A673 (cell line): ENCODE results near the gene EGFR. TPM values are rescaled to one million over a fixed set of nuclear protein-coding genes. Genes with fewer than 3 reads are reported as not detected.

Experiments used
- BruUV-seq: library from RNA; stranded (reverse); fragments of 400-500 nt; replicated peaks from 2 replicates; lab custom pipeline; 2021; lab: Mats Ljungman, UMichigan
- CTCF ChIA-PET: fragments of 300-600 bp; sonication (Branson Sonifier 250); formaldehyde crosslinking; loops from one replicate; lab custom pipeline; 2022; ENCODE audit warnings: antibody characterized with exemption; lab: Charles Lee
- POLR2A ChIA-PET: fragments of 300-600 bp; sonication (Branson Sonifier 250); formaldehyde crosslinking; loops from one replicate; lab custom pipeline; 2022; ENCODE audit warnings: antibody characterized with exemption; ENCODE audit not compliant: low non-redundant PET; lab: Charles Lee
- DNase-seq: peaks from one replicate; pipeline ENCODE4 v3.0.0-alpha.2; 2015; ENCODE audit warnings: low spot score
- H3K27ac ChIP-seq: fragments of 200-600 bp; sonication (generic); 2 replicates; pipeline ENCODE4 v1.5.1; 2016; ENCODE audit warnings: mixed run types, low read depth, mild to moderate bottlenecking, mixed read lengths, antibody characterized with exemption, low read length; ENCODE audit not compliant: poor library complexity, severe bottlenecking
- H3K27me3 ChIP-seq: fragments of 200-600 bp; sonication (generic); replicated peaks from 2 replicates; pipeline ENCODE4 v1.6.1; 2017; ENCODE audit warnings: mixed run types, low read depth, mild to moderate bottlenecking, mixed read lengths, antibody characterized with exemption, low read length; ENCODE audit not compliant: insufficient read depth, poor library complexity
- H3K36me3 ChIP-seq: fragments of 200-600 bp; sonication (generic); 2 replicates; pipeline ENCODE4 v1.6.1; 2016; ENCODE audit warnings: mixed run types, mild to moderate bottlenecking, mixed read lengths, antibody characterized with exemption, low read length; ENCODE audit not compliant: insufficient read depth, poor library complexity, severe bottlenecking
- H3K4me1 ChIP-seq: fragments of 200-600 bp; sonication (generic); 2 replicates; pipeline ENCODE4 v1.6.1; 2017; ENCODE audit warnings: mixed run types, mild to moderate bottlenecking, mixed read lengths, antibody characterized with exemption, low read length; ENCODE audit not compliant: insufficient read depth, poor library complexity, severe bottlenecking
- H3K4me3 ChIP-seq: fragments of 200-600 bp; sonication (generic); 2 replicates; pipeline ENCODE4 v1.5.1; 2016; ENCODE audit warnings: low read depth, mixed run types, mild to moderate bottlenecking, mixed read lengths, low read length; ENCODE audit not compliant: poor library complexity, severe bottlenecking
- H3K9me3 ChIP-seq: fragments of 200-600 bp; sonication (generic); 2 replicates; pipeline ENCODE4 v1.6.1; 2016; ENCODE audit warnings: mixed run types, low read depth, mild to moderate bottlenecking, mixed read lengths, antibody characterized with exemption, low read length; ENCODE audit not compliant: poor library complexity, severe bottlenecking
- EZH2 ChIP-seq: fragments of 200-600 bp; sonication (generic); IDR thresholded peaks from 2 replicates; pipeline ENCODE4 v1.6.1; 2017; ENCODE audit warnings: borderline replicate concordance, low read depth, mild to moderate bottlenecking, mixed read lengths, antibody characterized with exemption, low read length; ENCODE audit not compliant: poor library complexity, severe bottlenecking
- intact Hi-C: fragments of 100-400 bp; cut with micrococcal nuclease; formaldehyde crosslinking; loops from one replicate; pipeline ENCODE4 v1.10.0; 2022; ENCODE audit not compliant: unreplicated experiment
- total RNA-seq: library from RNA; stranded (reverse); gene quantifications from 2 replicates; pipeline ENCODE4 v1.2.3, GENCODE V29; 2021
- TF ChIP-seq, protein P1 (sequence below): fragments of 300-800, 200-600 bp; sonication (generic); conservative IDR thresholded peaks from 2 replicates; pipeline ENCODE4 v1.5.1; 2017; ENCODE audit warnings: low read depth, mild to moderate bottlenecking, antibody characterized with exemption, low read length, moderate library complexity, mixed read lengths

The EGFR gene
- total RNA-seq, 1 experiment from 2014 or later = 0.84 TPM

DNA sequence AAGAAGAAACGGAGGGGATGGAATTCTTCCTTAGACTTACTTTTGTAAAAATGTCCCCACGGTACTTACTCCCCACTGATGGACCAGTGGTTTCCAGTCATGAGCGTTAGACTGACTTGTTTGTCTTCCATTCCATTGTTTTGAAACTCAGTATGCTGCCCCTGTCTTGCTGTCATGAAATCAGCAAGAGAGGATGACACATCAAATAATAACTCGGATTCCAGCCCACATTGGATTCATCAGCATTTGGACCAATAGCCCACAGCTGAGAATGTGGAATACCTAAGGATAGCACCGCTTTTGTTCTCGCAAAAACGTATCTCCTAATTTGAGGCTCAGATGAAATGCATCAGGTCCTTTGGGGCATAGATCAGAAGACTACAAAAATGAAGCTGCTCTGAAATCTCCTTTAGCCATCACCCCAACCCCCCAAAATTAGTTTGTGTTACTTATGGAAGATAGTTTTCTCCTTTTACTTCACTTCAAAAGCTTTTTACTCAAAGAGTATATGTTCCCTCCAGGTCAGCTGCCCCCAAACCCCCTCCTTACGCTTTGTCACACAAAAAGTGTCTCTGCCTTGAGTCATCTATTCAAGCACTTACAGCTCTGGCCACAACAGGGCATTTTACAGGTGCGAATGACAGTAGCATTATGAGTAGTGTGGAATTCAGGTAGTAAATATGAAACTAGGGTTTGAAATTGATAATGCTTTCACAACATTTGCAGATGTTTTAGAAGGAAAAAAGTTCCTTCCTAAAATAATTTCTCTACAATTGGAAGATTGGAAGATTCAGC, 187.6 kb downstream of the EGFR start:
- H3K4me3 ChIP-seq = no peak overlapping the region
- no peaks in the 10 kb centered on the region for H3K27me3 ChIP-seq
- H3K4me1 ChIP-seq = no peaks in the 10 kb centered on the region
- no TSS peak for BruUV-seq
- no peak overlapping the region for H3K27ac ChIP-seq
- no peaks in the 10 kb centered on the region for H3K9me3 ChIP-seq
- H3K36me3 ChIP-seq = no peaks in the 10 kb centered on the region
- TF ChIP-seq, protein P1, sequence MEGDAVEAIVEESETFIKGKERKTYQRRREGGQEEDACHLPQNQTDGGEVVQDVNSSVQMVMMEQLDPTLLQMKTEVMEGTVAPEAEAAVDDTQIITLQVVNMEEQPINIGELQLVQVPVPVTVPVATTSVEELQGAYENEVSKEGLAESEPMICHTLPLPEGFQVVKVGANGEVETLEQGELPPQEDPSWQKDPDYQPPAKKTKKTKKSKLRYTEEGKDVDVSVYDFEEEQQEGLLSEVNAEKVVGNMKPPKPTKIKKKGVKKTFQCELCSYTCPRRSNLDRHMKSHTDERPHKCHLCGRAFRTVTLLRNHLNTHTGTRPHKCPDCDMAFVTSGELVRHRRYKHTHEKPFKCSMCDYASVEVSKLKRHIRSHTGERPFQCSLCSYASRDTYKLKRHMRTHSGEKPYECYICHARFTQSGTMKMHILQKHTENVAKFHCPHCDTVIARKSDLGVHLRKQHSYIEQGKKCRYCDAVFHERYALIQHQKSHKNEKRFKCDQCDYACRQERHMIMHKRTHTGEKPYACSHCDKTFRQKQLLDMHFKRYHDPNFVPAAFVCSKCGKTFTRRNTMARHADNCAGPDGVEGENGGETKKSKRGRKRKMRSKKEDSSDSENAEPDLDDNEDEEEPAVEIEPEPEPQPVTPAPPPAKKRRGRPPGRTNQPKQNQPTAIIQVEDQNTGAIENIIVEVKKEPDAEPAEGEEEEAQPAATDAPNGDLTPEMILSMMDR = no peak
- TF ChIP-seq EZH2 = no peak
- ChIA-PET CTCF (no interaction called here), POLR2A (no interaction called here)
- DNase-seq = no peak
- intact Hi-C loops = no loop called here

DNA sequence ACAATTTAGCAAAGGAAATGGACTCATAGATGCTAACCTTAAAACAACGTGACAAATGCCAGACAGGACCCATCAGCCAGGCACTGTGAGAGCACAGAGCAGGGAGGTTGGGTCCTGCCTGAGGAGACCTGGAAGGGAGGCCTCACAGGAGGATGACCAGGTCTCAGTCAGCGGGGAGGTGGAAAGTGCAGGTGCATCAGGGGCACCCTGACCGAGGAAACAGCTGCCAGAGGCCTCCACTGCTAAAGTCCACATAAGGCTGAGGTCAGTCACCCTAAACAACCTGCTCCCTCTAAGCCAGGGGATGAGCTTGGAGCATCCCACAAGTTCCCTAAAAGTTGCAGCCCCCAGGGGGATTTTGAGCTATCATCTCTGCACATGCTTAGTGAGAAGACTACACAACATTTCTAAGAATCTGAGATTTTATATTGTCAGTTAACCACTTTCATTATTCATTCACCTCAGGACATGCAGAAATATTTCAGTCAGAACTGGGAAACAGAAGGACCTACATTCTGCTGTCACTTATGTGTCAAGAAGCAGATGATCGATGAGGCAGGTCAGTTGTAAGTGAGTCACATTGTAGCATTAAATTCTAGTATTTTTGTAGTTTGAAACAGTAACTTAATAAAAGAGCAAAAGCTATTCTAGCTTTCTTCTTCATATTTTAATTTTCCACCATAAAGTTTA, 188.8 kb downstream of the EGFR start:
- TF ChIP-seq, protein P1 = no peak
- no peak for TF ChIP-seq EZH2
- Histone ChIP-seq H3K9me3 (no peaks in the 10 kb centered on the region), H3K4me3 (no peak overlapping the region), H3K4me1 (no peaks in the 10 kb centered on the region), H3K27me3 (no peaks in the 10 kb centered on the region), H3K36me3 (no peaks in the 10 kb centered on the region), H3K27ac (no peak overlapping the region)
- ChIA-PET POLR2A (interaction anchor here (0.5 kb wide), 1 partner anchor 605 kb away, joined by 4 read pairs; no protein-coding TSS in a partner anchor), CTCF (no interaction called here)
- BruUV-seq = no TSS peak
- DNase-seq = no peak
- intact Hi-C loops = no loop called here

DNA sequence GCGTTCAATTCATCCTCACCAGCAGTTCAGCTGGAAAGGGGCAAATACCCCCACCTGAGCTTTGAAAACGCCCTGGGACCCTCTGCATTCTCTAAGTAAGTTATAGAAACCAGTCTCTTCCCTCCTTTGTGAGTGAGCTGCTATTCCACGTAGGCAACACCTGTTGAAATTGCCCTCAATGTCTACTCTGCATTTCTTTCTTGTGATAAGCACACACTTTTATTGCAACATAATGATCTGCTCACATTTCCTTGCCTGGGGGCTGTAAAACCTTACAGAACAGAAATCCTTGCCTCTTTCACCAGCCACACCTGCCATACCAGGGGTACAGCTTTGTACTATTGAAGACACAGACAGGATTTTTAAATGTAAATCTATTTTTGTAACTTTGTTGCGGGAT, 190.5 kb downstream of the EGFR start:
- H3K4me1 ChIP-seq = no peaks in the 10 kb centered on the region
- BruUV-seq = no TSS peak
- ChIA-PET POLR2A (no interaction called here), CTCF (no interaction called here)
- H3K4me3 ChIP-seq = no peak overlapping the region
- no peaks in the 10 kb centered on the region for H3K9me3 ChIP-seq
- intact Hi-C loops = no loop called here
- TF ChIP-seq EZH2 = no peak
- TF ChIP-seq, protein P1 = no peak
- DNase-seq = no peak
- H3K27me3 ChIP-seq = no peaks in the 10 kb centered on the region
- H3K27ac ChIP-seq = no peak overlapping the region
- no peaks in the 10 kb centered on the region for H3K36me3 ChIP-seq
